H1 (cell line): ENCODE data around the gene MYL3. TPM values are rescaled to one million over a fixed set of nuclear protein-coding genes. Genes with fewer than 3 reads are reported as not detected.

Source experiments
- EGR1 ChIP-seq: IDR thresholded peaks from 2 replicates; pipeline ENCODE4 v1.6.1; 2011; ENCODE audit warnings: low read depth, low read length, borderline replicate concordance
- NANOG ChIP-seq: IDR thresholded peaks from 2 replicates; pipeline ENCODE4 v1.6.1; 2011; ENCODE audit warnings: low read length, low read depth, mild to moderate bottlenecking, inconsistent platforms; ENCODE audit not compliant: insufficient read depth, poor library complexity, severe bottlenecking
- RXRA ChIP-seq: IDR thresholded peaks from 2 replicates; pipeline ENCODE4 v1.6.1; 2011; ENCODE audit warnings: low read depth, mild to moderate bottlenecking, low read length, moderate library complexity; ENCODE audit not compliant: insufficient read depth
- SIX5 ChIP-seq: IDR thresholded peaks from 2 replicates; pipeline ENCODE4 v1.6.1; 2011; ENCODE audit warnings: mild to moderate bottlenecking, low read depth, low read length
- SP2 ChIP-seq: IDR thresholded peaks from 2 replicates; pipeline ENCODE4 v1.6.1; 2012; ENCODE audit warnings: mild to moderate bottlenecking, low read length, inconsistent platforms
- polyA plus RNA-seq, 7 experiments: library from polyadenylated mRNA; depleted of rRNA in 3 of 7; stranded (reverse) in 5 of 7; unstranded in 2 of 7; fragments of >200 nt in 5 of 7; fragments of 200-250 nt in 2 of 7; gene quantifications; 1 replicate in 5 of 7; 2 replicates in 1 of 7; 4 replicates in 1 of 7; pipeline versions ENCODE4 v1.2.1 to v1.2.3, GENCODE V29; 2011 to 2013; ENCODE audit warnings: missing spikeins in 2 of 7, mixed read lengths in 2 of 7
- total RNA-seq: library from RNA; stranded (reverse); fragmentation: NEBNext Ultra II Directional; extraction: Animal tissue kit (Norgen Biotek cat#: 25700); gene quantifications from 2 replicates; pipeline ENCODE4 v1.2.1, GENCODE V29; 2021
- TF ChIP-seq, protein P1 (sequence below), 3 experiments: IDR thresholded peaks; 1 replicate in 2 of 3; 2 replicates in 1 of 3; pipeline versions ENCODE4 v1.5.1 to v1.6.1; 2011; ENCODE audit warnings: low read length in 3 of 3, mild to moderate bottlenecking in 3 of 3, inconsistent platforms in 2 of 3, low read depth in 1 of 3, moderate library complexity in 1 of 3; ENCODE audit not compliant: insufficient read depth in 1 of 3; ENCODE audit errors: control extremely low read depth in 1 of 3
- TF ChIP-seq, protein P2 (sequence below): IDR thresholded peaks from 2 replicates; pipeline ENCODE4 v1.6.1; 2012; ENCODE audit warnings: inconsistent platforms

The MYL3 gene
- total and polyA plus RNA-seq, 2 of the 8 experiments (the other 6 are each of a cell fraction or from before 2014, with no cell fraction given), result 0.06 TPM; not detected in 1

DNA sequence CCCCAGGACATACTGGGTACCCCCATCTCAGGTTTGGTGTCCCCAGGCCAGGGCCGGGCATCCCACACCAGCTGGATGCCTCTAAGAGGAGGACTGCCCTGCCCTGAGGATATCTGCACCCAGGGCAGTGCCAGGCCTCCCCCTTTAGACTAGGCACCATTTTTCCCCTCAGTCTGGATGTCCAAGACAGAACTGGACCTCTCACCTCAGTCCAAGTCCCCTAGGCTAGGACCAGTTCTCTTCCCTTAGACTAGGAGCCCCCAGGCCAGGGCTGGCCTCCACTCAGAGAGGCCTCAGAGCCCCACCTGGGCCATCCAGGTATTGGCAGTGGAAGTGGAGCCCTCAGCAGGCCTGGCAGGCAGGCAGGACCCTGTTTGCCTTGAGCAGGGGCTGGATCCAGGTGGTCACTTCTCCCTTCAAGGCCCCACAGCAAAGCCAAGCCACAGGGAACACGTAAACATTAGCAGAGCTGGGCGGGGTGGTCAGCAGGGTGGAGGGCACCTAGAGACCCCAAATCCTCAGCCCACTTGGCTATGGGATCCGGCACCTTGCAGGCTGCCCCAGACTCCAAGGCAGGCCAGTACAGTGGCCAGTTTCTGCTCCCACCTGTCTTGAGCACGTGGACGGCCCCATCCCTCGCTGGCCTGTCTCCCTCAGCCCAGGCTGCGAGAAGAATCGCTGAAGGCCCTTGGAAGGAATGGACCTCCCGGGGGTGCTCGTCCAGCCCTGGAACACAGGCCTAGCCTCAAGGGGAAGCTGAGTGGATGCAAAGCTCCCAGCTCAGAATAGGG is 42.6 kb upstream of the MYL3 start (continued):
- TF ChIP-seq RXRA, result no peak
- TF ChIP-seq, protein P1, sequence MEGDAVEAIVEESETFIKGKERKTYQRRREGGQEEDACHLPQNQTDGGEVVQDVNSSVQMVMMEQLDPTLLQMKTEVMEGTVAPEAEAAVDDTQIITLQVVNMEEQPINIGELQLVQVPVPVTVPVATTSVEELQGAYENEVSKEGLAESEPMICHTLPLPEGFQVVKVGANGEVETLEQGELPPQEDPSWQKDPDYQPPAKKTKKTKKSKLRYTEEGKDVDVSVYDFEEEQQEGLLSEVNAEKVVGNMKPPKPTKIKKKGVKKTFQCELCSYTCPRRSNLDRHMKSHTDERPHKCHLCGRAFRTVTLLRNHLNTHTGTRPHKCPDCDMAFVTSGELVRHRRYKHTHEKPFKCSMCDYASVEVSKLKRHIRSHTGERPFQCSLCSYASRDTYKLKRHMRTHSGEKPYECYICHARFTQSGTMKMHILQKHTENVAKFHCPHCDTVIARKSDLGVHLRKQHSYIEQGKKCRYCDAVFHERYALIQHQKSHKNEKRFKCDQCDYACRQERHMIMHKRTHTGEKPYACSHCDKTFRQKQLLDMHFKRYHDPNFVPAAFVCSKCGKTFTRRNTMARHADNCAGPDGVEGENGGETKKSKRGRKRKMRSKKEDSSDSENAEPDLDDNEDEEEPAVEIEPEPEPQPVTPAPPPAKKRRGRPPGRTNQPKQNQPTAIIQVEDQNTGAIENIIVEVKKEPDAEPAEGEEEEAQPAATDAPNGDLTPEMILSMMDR (IDR thresholded peaks at IDR 0.05; ENCODE audit: control extremely low read depth in 1 of 3, insufficient read depth in 1 of 3, low read depth in 1 of 3, low read length in 3 of 3), result no peak
- no peak for TF ChIP-seq EGR1
- no peak for TF ChIP-seq SIX5
- TF ChIP-seq, protein P2, sequence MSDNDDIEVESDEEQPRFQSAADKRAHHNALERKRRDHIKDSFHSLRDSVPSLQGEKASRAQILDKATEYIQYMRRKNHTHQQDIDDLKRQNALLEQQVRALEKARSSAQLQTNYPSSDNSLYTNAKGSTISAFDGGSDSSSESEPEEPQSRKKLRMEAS, result no peak
- no peak for TF ChIP-seq NANOG
- TF ChIP-seq SP2, result no peak
